Endodermal cell (in vitro differentiated cells): ENCODE measurements around the gene TANK. TPM values are rescaled to one million over a fixed set of nuclear protein-coding genes. Genes with fewer than 3 reads are reported as not detected.

ENCODE experiments used
- DNase-seq: peaks from one replicate; pipeline ENCODE4 v3.0.0-alpha.2; 2017
- H3K27ac ChIP-seq: 2 replicates; pipeline ENCODE4 v1.5.1; 2013; ENCODE audit warnings: mild to moderate bottlenecking, low read depth, low read length, moderate library complexity
- H3K27me3 ChIP-seq: 2 replicates; pipeline ENCODE4 v1.6.1; 2013; ENCODE audit warnings: mild to moderate bottlenecking, low read length, moderate library complexity; ENCODE audit not compliant: insufficient read depth, control insufficient read depth, poor library complexity, severe bottlenecking
- H3K36me3 ChIP-seq: 2 replicates; pipeline ENCODE4 v1.7.0; 2013; ENCODE audit warnings: mild to moderate bottlenecking, low read length, moderate library complexity; ENCODE audit not compliant: control insufficient read depth, insufficient read depth
- H3K4me1 ChIP-seq: one replicate; pipeline ENCODE4 v1.7.0; 2013; ENCODE audit warnings: low read length; ENCODE audit not compliant: control insufficient read depth, insufficient read depth
- H3K4me3 ChIP-seq: 2 replicates; pipeline ENCODE4 v1.5.1; 2013; ENCODE audit warnings: mild to moderate bottlenecking, low read length, moderate library complexity
- H3K9ac ChIP-seq: 2 replicates; pipeline ENCODE4 v1.6.1; 2013; ENCODE audit warnings: mild to moderate bottlenecking, low read length, moderate library complexity; ENCODE audit not compliant: poor library complexity, severe bottlenecking; ENCODE audit errors: extremely low read depth
- H3K9me3 ChIP-seq: 2 replicates; pipeline ENCODE4 v1.6.1; 2013; ENCODE audit warnings: mild to moderate bottlenecking, low read length, moderate library complexity; ENCODE audit not compliant: control insufficient read depth
- H3K27ac Mint-ChIP-seq: 2 replicates; pipeline ENCODE4 v1.8.0; 2020; ENCODE audit warnings: mixed read lengths
- H3K27me3 Mint-ChIP-seq: 2 replicates; pipeline ENCODE4 v1.8.0; 2021; ENCODE audit warnings: mild to moderate bottlenecking, mixed read lengths; ENCODE audit not compliant: insufficient read depth
- H3K36me3 Mint-ChIP-seq: 2 replicates; pipeline ENCODE4 v1.8.0; 2020; ENCODE audit warnings: low read depth, mixed read lengths
- H3K4me1 Mint-ChIP-seq: 2 replicates; pipeline ENCODE4 v1.8.0; 2020; ENCODE audit warnings: mixed read lengths
- H3K4me3 Mint-ChIP-seq: 2 replicates; pipeline ENCODE4 v1.8.0; 2020; ENCODE audit warnings: mild to moderate bottlenecking, moderate library complexity, mixed read lengths
- H3K9me3 Mint-ChIP-seq: 2 replicates; pipeline ENCODE4 v1.8.0; 2020; ENCODE audit warnings: mild to moderate bottlenecking, mixed read lengths
- CTCF ChIP-seq: fragments of 200-600 bp; sonication (generic); conservative IDR thresholded peaks from 2 replicates; pipeline ENCODE4 v1.5.0; 2021; ENCODE audit warnings: antibody characterized with exemption, mild to moderate bottlenecking
- WGBS, 2 experiments: methylation state at CpG; one replicate each; pipeline versions ENCODE4 v1.1.5 to v1.1.7; 2013; ENCODE audit warnings: missing lambda C conversion rate in 2 of 2, mixed read lengths in 1 of 2; ENCODE audit not compliant: insufficient coverage in 1 of 2, insufficient read length in 1 of 2; 5-methylcytosine and 5-hydroxymethylcytosine counted together
- total RNA-seq, 2 donors: library from RNA; stranded (reverse); fragmentation: NEBNext Ultra II Directional in 1 of 2; extraction: Animal tissue kit (Norgen Biotek cat#: 25700) in 1 of 2; gene quantifications; 2 replicates in 1 of 2; 3 replicates in 1 of 2; pipeline ENCODE4 v1.2.1, GENCODE V29; 2021

The TANK gene
- total RNA-seq, 2 donors from 2014 or later = 22.4 to 33.2 TPM

DNA sequence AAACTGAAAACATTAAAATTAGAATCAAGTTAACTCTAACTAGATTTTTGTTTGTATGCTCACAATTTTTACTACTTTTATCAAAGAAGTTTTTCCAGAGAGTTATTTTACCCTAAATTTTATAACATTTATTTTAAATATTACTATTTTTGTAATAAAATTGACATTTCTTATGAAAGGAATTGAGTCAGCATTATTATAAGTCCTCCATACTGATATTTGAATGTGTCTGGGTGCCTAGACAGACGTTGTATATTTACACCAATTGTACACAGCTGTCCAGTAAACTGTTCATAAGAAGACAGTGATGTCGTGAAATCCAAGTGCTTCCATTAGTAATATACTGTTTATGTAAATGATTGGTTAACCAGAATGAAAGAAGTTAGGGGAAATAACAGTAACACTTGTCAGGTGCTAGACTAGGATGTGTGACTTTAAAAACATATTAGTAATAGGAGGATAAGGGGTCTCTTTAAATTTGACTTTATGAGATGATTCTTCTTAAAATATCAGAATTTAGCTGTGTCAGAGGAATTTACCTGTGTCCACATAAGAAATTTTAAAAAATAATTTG is 73.7 kb downstream of the TANK start:
- peaks cover 12% of the 10 kb centered on the region for H3K4me1 Mint-ChIP-seq
- no peak overlapping the region for H3K4me3 ChIP-seq
- no peaks in the 10 kb centered on the region for H3K9me3 ChIP-seq
- no peak overlapping the region for H3K9ac ChIP-seq
- WGBS, 2 experiments = 91 to 100% methylated on average over 1 to 2 of the region's 2 CpGs
- peaks cover 14% of the 10 kb centered on the region for H3K27me3 Mint-ChIP-seq
- no peak overlapping the region for H3K27ac ChIP-seq
- no peaks in the 10 kb centered on the region for H3K27me3 ChIP-seq
- no peaks in the 10 kb centered on the region for H3K4me1 ChIP-seq
- H3K27ac Mint-ChIP-seq = no peak overlapping the region
- no peak for TF ChIP-seq CTCF
- no peak for DNase-seq
- peaks cover 8% of the 10 kb centered on the region for H3K36me3 ChIP-seq
- H3K36me3 Mint-ChIP-seq = peaks cover 4% of the 10 kb centered on the region
- H3K4me3 Mint-ChIP-seq = no peak overlapping the region
- H3K9me3 Mint-ChIP-seq = no peaks in the 10 kb centered on the region

DNA sequence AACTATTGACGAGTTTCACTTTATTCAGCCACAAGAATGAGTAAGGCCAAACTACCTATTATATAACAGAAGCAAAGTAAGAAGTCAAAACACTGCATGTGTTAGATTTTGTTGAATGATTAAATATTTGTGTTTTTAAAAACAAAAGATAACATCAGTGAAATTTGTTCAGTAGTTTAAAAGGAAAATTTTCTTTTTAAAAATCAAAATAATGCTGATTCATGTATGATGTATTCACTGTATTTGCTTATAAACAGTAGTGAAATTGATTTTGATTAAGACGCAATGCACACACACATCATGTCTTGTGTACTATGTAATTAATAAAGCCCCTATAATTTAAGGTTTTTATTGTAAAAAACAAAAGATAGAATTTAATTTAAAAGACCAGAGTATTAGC is 74.4 kb downstream of the TANK start:
- no peaks in the 10 kb centered on the region for H3K27me3 ChIP-seq
- Mint-ChIP-seq H3K9me3 (no peaks in the 10 kb centered on the region), H3K4me3 (no peak overlapping the region), H3K27me3 (peaks cover 14% of the 10 kb centered on the region), H3K27ac (no peak overlapping the region), H3K4me1 (peaks cover 12% of the 10 kb centered on the region), H3K36me3 (peaks cover 4% of the 10 kb centered on the region)
- H3K27ac ChIP-seq = no peak overlapping the region
- no peak for TF ChIP-seq CTCF
- no peak overlapping the region for H3K4me3 ChIP-seq
- no peak for DNase-seq
- H3K4me1 ChIP-seq = no peaks in the 10 kb centered on the region
- no peak overlapping the region for H3K9ac ChIP-seq
- peaks cover 8% of the 10 kb centered on the region for H3K36me3 ChIP-seq
- no peaks in the 10 kb centered on the region for H3K9me3 ChIP-seq
- WGBS, 2 experiments = no CpG with 5 or more reads among the region's 2 CpGs

DNA sequence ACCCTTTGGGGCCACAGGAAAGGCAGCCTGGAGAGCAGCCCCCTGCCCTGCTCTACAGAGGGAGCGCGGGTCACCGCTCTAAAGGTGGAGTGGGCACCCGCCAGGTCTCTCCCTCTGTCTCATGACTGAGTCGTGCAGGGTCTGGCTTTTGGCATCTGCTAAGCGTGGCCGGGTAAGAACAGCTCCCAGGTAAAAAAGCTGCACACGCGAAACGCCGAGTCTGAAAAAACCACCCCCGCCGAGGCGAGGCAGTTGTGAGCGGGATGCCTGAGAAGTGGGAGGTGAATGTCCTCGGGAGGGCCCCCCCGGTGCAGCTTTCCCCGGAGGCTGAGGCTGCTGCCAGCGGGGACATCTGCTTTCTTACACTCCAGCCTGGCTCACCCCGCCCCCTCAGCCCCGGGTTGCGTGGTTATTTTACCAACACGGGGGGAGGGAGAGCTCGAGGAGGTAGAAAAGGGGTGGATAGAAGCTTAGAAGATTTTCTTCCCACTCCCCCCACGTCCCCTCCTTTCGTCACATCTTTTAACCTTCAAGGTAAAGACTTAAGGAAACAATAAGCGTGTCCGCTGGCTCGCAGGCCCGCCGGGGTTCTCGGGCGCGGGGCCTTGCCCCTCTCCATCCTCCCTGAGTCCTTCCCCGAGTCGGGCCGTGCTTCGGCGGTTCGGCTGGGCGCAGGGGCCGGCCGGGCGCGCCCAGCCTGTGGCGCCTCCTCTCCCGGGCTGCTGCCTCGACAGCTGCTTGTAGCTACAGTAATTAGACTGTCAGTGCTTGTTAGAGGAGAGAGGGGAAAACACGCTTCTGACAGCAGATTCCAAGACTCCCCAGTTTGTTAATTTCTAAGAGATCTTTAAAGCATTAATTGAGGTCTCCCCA is 77.4 kb downstream of the TANK start:
- TF ChIP-seq CTCF = no peak
- H3K27ac Mint-ChIP-seq = no peak overlapping the region
- DNase-seq = peak; percentile 81

More for the DNA sequence above, 77.4 kb downstream of the TANK start:
- H3K4me1 Mint-ChIP-seq = peaks cover 2% of the 10 kb centered on the region
- H3K36me3 Mint-ChIP-seq = no peaks in the 10 kb centered on the region
- H3K27me3 Mint-ChIP-seq = peaks cover 32% of the 10 kb centered on the region
- peak overlapping the region; percentile 79 for H3K4me3 ChIP-seq
- peaks cover 3% of the 10 kb centered on the region for H3K36me3 ChIP-seq
- peak overlapping the region; percentile 47 for H3K27ac ChIP-seq
- no peaks in the 10 kb centered on the region for H3K9me3 Mint-ChIP-seq
- H3K4me3 Mint-ChIP-seq = peak overlapping the region; percentile 73
- H3K4me1 ChIP-seq = no peaks in the 10 kb centered on the region
- no peaks in the 10 kb centered on the region for H3K9me3 ChIP-seq
- H3K9ac ChIP-seq = peak overlapping the region; percentile 24
- peaks cover 12% of the 10 kb centered on the region for H3K27me3 ChIP-seq
- WGBS, 2 experiments = 7% methylated on average over 9 to 44 of the region's 49 CpGs
